IPS-18c (cell line): ENCODE data around the gene PGC.

Experiments used
- H3K4me3 ChIP-seq: 2 replicates; pipeline ENCODE4 v1.7.0; 2013; ENCODE audit warnings: low read depth, mild to moderate bottlenecking, low read length, moderate library complexity; ENCODE audit not compliant: insufficient read depth
- H3K9me3 ChIP-seq: one replicate; pipeline ENCODE4 v1.6.1; 2013; ENCODE audit warnings: mild to moderate bottlenecking, low read length, moderate library complexity; ENCODE audit not compliant: control insufficient read depth, insufficient read depth

Gene PGC

DNA sequence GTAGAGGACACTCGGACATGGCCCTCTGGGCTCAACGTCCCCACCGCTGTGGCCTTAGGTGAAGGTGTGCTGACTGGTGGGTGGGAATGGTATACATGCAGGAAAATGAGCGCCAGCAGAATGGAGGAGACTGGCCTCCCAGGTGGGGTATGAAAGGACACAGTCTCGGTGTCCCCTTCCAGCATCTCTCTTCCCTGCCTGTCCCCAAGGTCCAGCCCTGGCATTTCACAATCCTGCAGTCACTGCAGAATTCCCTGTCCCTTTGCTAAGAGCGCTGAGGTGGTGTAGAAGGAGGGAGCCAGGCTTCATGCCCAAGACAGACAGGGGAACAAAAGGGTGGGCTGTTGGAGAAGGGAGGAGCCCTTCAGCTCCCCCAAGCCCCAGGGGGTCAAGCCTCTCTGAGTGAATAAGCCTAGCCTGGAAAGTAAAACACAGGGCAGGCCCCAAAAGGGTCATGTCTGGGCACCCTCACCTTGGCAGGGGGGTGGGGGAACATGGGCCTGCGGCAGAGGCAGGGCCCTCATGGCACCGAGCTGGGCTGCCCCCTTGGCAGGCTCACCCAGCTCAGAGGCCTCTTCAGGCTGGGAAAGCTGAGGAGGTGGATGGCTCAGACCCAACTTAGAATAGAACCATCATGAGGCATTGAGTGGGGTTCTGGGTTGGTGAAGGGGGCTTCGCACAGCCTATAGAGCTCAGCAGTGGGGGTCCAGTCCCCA, 35.7 kb downstream of the PGC start:
- Histone ChIP-seq H3K4me3 (no peak overlapping the region), H3K9me3 (peaks cover 4% of the 10 kb centered on the region)

DNA sequence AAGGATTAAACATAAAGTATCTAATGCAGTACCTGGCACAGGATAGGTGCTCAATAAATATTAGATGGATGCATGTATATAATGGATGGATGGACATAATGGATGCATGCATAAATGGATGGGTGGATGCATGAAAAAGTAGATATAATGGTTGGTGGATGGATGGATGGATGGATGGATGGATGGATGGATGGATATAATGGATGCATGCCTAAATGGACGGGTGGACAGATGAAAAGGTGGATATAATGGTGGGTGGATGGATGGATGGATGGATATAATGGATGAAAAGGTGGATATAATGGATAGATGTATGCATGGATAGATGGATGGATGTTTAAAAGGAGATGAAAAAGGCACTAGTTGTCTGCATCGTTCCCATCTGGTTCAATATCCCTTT, 37.8 kb downstream of the PGC start:
- H3K9me3 ChIP-seq: peaks cover 4% of the 10 kb centered on the region
- H3K4me3 ChIP-seq: no peak overlapping the region

DNA sequence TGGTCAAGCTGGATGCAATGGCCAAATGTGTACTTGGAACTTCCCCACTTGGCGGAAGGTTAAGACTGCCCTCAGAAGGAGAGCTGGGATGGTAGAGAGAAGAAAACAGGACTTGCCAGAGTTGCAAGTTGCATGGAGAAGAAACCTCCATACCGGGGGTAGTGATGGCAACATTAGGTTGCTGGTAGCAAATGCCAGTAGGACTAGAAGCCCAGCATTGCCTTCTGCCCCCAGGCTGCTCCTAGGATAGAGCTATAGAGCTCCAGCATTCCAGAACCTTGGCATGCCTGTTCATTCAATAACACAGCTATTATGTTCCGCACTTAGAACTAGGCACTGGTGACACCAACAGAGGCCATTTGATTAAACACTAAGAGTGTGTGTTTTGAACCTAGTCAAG, 38.3 kb downstream of the PGC start:
- Histone ChIP-seq H3K9me3 (peaks cover 4% of the 10 kb centered on the region), H3K4me3 (no peak overlapping the region)

DNA sequence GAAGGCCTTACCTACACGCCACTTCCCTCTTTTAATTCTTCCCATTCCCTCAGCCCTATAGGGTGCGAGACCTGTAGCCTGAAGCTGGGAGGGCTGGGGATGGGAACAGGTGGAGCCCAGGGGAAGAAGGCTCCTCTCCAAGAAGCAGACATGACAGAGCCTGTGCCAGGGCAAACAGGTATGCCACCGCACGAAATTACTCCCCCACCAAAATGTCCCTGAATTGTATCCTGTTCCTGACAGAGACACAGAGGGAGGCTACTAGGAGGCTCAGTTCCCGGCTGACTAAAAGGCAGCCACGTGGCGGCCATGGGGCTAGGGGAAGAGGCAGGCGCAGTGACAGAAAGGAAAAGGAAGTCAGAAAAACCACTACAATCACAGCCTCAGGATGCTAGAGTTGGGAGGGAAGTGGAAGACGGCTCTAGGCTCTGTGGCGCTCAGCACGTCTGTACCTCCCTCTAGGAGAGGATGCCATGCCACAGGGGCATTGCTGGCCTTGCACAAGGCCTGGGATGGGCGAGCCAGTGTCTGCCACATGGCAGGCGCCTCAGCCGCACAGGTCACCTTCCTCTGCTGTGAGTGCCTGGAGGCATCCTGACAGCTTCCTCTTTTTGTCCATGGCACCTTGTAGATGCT, 39.5 kb downstream of the PGC start:
- Histone ChIP-seq H3K4me3 (no peak overlapping the region), H3K9me3 (peaks cover 4% of the 10 kb centered on the region)

DNA sequence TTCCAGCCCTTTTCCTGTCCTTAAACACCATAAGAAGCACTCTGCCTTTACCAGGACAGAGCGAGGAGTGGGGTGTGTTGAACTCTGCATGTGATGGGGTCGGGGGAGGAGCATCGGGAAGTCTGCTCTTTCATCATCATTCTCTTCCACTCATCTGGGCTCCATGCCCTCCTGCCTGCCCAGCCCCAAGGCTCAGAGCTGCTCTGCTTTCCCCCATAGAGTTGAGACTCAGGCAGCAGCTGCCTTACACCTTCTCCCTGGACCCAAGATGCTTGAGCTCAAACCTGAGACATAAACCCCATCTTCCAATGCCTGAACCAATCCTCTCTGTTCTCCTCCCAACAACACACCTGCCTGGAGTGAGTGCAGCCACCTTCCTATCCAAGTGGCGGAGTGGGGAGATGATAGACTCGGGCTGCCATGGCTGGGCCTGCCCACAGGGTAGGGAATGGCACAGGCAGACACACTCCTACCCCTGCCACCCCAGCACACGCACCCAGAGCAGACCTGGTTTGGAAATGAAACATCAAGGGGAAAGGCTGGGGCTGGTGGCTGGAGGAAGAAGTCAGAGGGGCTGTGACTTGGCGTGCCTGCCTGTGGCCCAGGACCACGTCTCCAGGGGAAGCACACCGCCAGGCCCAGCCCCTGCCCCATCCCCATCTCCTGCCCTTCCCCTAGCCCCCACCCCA, 40.2 kb downstream of the PGC start:
- Histone ChIP-seq H3K9me3 (peaks cover 4% of the 10 kb centered on the region), H3K4me3 (no peak overlapping the region)

DNA sequence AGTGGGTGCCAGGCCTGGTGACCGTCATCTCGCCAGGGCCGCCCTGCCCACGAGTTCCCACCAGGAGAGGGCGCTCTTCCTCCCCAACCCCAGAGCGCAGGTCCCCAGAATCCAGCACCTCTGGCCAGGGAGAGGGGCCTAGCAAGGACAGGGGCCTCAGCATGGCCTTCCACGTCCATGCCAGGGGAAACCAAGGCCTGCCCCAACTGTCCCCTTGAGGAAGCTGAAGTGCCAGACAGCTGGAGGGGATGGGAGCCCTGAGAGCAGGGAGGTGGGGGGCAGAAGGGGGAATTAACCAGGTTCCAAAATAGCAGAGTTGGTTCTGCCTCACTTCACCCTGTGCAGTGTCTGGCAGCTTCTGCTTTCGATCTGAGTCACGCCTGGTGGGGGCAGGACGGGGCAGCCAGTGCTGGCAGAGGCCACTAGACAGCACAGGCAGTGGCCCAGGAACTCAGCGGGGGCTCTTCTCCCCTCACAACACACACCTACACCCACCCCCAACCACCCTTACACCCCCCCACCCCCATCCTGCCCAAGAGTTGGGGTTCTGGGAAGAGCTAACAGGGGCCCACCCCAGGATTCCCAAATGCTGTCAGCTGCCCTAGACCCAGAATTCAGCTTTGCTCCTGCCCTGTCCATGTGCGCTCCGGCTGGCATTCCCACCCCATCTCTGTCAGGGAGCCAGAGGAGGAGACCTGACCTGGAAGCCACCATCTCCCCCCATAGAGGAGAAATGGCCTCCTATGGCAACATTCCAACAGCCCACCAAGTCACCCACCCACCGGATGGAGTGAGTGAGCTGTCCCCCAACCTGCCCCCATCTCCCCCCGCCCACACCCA, 41.0 kb downstream of the PGC start:
- peaks cover 4% of the 10 kb centered on the region for H3K9me3 ChIP-seq
- H3K4me3 ChIP-seq: no peak overlapping the region

DNA sequence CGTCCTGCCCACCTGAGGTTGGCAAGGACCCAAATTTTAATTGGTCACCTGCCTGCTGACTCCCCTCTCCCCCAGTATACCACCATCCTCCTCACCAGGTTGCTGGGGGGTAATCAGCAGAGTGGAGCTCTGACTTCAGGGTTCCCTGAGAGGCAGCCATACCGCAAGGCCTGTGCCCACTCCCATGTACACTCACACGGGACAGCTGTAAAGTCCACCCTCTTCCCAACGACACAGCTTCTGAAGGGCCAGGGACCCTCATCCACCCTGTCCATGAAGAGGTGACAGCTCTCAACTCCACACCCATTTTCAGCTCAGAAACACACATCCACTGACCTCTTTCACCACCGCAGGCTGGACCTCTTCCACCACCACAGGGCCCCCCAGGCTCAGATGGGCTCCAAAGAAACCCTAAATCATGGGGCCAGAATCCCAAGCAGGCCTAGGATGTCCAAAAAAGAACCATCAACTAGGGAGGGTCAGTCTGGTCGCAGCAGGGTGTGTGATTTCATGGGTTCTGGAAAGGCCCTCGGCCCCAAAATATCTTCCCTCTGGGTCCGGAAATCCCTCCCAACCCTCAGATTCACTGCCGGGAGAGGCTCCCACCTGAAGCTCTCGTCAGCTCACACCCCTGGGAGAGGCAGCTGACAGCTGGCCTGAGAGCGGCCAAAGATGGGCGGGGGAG, 41.7 kb downstream of the PGC start:
- Histone ChIP-seq H3K4me3 (no peak overlapping the region), H3K9me3 (peaks cover 4% of the 10 kb centered on the region)

DNA sequence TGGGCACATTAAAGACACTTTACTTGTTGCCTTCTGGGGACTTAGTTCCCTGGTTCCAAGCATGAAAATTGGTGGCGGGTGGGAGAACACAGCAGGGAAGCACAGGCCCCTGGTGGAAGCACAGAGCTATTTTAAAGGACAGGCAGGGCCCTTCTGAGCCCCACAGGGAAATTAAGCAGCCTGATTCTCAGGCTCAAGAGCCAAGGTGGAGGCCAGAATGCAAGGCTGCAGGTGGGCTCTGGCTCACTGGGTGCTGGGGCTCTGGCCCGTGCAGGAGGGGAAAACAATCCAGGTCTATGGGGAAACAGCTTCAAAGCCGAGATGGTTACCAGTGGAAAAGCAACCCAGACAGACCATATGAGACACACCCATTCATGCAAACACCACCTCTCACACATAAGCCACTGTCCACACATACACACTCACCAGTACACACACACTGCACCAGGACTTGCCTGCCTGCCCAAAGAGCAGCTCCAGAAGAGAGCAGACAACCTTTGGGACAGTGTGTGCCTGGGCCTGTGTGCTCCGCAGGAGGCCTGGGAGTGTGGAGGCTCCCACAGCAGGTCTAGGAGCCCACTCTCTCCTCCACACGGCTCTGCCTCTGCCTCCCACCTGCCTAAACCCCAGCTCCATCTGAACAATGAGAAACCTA, 42.4 kb downstream of the PGC start:
- H3K9me3 ChIP-seq: peaks cover 4% of the 10 kb centered on the region
- H3K4me3 ChIP-seq: no peak overlapping the region

DNA sequence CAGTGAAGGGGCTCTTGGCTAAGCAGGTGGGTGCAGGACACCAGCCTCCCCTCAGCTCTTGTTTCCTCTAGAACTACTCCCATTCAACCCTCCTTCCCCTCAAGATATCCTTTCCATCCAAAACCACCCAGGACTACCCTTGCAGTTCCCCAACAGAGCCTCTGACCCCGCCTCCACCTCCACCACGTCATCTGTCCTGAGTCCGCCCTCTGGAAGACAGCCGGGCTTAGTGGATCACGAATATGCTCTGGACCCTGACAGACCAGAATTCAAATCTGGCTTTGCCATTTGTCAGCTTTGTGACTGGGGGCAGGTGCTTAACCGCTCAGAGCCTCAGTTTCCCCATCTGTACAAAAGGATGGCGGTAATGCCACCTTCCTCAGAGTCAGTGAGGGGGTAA, 43.2 kb downstream of the PGC start:
- Histone ChIP-seq H3K4me3 (no peak overlapping the region), H3K9me3 (peaks cover 3% of the 10 kb centered on the region)

DNA sequence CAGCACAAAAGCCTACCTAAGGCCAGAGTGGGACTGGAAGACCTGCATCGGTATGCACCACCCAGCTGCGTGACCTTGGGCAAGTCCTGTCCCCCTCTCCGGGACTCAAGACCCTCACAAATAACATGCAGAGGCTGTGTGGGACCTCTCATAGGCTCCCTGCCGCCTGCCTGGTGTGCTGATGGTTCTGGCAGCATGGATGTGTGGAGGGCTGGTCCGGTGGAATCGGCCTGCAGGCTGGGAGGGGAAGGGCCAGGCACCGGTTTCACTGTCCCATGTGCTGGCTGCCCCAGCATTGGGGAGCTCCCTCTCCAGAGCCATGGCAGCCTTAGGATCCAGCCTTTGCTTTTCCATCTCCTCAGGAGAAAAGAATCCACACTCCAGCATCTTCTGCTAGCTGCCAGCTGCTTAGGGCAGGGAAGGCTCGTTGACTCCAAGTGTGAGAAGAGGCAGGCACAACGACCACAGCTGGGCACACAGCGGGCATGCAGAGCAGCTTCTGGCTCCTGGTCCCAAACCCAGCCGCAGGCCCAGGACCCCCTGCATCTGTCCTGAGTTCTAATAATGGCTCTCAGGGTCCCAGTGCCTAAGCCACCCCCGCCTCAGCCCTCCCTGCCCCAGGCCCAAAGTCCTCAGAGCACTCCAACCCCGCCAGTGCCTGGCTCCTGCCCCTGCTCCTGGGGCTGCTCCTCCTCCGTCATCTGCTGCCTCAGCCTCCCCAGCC, 44.3 kb downstream of the PGC start:
- no peaks in the 10 kb centered on the region for H3K9me3 ChIP-seq
- no peak overlapping the region for H3K4me3 ChIP-seq

DNA sequence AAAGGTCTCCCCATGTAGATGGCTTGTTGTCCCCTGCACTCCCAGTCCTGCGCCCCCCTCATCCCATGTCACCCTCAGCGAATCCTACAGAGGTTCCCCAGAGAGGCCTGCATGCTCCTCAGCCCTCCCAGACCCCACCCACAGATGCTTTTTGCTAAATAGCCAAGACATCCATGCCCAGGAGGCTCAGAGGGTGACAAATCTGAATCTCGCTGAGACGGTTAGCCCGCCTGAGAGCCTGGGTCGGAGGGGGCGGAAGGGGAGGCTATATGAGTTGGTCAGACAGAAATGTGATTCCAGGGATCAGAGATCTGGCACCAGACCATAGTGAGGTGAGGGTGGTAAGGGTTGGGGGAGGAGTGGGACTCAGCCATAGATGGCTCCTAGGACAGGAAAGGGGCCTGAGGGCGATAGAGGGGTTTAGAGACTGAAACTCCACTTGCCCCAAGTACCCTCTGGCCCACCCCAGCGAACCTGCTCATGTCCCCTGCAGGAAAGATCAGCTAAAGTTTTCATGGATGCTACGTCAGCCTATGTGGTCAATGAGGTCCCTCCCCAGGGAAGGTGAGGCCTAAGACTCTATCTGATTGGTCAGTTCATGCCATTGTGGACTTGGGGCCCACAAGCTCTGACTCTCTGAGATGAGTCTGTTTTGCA, 45.0 kb downstream of the PGC start:
- H3K9me3 ChIP-seq: peaks cover under 1% of the 10 kb centered on the region

DNA sequence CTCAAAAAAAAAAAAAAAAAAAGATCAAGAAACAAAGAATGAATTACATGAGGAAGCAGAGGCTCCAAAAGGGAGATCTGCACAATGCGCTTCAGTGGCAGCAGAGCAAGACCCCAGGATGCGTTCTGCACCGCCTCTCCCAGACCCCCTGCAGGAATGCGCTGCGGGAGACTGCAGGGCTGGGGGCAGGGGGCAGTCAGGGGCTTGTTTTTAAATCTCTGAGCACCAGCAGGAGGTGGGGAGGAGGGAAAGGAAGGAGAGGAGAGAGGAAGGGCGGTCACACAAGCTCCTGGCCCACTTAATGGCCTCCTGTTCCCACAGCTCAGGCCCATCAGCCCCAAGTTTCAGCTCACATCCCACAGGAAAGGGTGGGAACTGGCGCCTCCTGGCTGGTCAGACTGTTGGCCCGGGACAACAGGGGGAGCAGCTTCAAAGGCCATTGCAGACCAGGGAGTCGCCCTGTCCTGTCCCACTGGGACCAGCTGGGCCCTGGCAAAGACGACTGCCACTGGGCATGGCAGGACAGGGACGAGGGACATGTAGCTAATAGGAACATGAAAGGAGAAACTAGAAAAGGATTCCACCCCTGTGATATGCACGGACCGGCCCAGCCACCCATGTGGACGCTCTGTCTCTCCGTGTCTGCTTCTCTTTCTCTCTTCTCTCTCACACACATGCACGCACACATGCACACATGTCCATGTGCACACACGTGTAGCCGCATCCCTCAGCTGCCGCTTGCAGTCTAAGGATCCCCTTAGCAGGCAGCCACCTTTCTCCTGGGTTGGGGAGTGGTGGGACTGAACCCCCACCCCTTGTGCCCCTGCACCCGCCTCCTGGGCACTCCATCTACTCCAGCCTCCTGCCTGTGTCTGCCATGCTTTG, 46.5 kb downstream of the PGC start:
- Histone ChIP-seq H3K9me3 (peaks cover 2% of the 10 kb centered on the region), H3K4me3 (no peak overlapping the region)

More for the DNA sequence above, 45.0 kb downstream of the PGC start:
- H3K4me3 ChIP-seq: no peak overlapping the region

DNA sequence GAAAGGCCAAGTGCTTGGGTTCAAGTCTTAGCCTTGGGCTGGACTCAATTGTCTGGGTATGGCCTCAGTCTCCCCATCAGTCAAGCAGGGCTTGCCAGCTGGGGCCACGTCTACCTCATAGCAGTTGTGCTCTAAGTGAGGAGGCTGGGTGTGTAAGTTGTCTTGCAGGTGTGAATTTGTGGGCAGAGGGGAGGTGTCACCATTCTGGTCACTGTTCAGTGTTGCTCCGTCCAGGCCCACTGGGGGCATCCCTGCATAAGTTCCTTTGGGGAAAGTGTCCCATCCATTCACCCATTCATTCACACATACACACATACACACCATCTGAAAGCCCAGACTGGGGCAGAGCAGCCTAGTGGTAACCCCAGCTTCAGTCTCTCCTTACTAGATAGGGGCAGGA, 48.1 kb downstream of the PGC start:
- Histone ChIP-seq H3K4me3 (no peak overlapping the region), H3K9me3 (peaks cover 2% of the 10 kb centered on the region)

DNA sequence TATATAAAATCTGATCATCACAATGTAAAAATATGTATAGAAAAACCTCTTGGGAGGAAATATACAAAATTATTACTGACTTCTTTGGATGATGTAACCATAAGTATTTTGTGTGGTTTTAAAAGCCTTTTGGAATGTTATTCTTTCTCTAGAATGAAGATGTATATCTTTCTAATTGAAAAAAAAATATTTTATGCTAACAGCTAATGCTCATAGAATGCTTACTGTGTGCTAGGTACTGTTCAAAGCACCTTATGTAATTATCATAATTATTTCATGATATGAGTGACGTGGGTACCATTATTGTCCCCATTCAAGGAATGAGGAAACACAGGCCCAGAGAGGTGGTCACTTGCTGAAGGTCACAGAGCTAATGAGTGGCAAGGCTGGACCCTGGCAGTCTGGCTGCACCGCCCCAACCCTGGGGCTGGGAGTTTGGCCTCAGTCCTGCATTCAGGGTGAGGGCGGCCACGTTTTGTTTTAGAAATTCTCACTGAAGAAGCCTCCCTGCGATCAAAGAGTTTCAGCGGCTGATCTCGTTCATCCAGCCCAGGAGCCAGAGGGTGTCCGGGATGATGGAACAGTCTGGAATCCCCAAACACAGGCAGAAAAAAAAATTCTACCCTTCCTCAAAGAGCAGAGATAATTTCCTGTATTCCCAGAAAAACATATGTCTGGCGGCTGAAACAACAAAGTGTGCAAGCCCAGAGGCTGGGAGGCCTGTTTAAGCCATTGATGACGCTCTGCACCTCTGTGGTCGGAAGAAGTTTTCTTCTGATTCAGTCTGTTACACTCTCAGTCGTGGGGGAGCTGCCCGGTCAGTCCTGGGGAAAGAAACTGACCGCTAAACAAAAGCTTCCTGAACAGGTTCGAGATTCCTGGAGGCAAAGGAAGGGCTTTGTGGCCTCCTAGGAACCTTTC, 49.1 kb downstream of the PGC start:
- Histone ChIP-seq H3K9me3 (peaks cover 2% of the 10 kb centered on the region), H3K4me3 (no peak overlapping the region)
